GM12864 (cell line): Measurements from ENCODE around the gene SSH2.
A peak's percentile ranks its signal among the peaks of the same experiment; 100 is the strongest.

Experiments
- DNase-seq: peaks from one replicate; pipeline ENCODE4 v3.0.0-alpha.2; 2011; ENCODE audit warnings: low read depth
- H3K4me3 ChIP-seq: 2 replicates; pipeline ENCODE4 v1.5.1; 2011; ENCODE audit warnings: mild to moderate bottlenecking, low read depth, low read length, control low read depth
- TF ChIP-seq, protein P1 (sequence below): IDR thresholded peaks from 2 replicates; pipeline ENCODE4 v1.5.1; 2011; ENCODE audit warnings: low read depth, mild to moderate bottlenecking, moderate library complexity, low read length, control low read depth, inconsistent platforms; ENCODE audit errors: missing control alignments

SSH2 gene

DNA sequence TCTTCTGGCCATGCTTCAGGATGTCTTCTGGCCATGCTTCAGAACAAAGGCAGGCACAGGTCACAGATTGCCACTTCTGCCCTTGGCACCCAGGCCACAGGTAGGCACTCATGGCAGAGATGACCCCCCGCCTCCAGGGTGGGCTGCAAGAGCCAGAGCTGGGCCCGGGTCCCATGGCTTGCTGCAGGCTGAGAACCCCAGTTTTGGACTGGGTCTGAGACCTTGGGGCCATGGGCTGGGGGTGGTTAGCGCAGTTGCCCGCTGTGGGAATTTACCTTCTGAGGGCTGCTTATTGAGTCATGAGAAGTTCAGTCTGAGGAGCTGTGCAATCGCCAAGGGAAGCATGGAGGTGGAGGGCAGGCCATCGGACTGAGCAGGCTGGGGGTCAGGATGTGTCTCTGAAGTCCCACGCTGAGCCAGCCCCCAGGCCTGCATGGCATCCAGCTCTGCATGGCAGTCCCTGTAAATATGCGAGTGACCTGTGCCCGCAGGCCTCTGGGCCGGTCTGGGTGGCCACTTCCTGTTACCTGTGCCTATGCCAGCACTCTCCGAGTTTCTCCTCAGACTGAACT is 335.4 kb downstream of the SSH2 start:
- TF ChIP-seq, protein P1, sequence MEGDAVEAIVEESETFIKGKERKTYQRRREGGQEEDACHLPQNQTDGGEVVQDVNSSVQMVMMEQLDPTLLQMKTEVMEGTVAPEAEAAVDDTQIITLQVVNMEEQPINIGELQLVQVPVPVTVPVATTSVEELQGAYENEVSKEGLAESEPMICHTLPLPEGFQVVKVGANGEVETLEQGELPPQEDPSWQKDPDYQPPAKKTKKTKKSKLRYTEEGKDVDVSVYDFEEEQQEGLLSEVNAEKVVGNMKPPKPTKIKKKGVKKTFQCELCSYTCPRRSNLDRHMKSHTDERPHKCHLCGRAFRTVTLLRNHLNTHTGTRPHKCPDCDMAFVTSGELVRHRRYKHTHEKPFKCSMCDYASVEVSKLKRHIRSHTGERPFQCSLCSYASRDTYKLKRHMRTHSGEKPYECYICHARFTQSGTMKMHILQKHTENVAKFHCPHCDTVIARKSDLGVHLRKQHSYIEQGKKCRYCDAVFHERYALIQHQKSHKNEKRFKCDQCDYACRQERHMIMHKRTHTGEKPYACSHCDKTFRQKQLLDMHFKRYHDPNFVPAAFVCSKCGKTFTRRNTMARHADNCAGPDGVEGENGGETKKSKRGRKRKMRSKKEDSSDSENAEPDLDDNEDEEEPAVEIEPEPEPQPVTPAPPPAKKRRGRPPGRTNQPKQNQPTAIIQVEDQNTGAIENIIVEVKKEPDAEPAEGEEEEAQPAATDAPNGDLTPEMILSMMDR, result no peak
- H3K4me3 ChIP-seq, result no peak overlapping the region
- no peak for DNase-seq

DNA sequence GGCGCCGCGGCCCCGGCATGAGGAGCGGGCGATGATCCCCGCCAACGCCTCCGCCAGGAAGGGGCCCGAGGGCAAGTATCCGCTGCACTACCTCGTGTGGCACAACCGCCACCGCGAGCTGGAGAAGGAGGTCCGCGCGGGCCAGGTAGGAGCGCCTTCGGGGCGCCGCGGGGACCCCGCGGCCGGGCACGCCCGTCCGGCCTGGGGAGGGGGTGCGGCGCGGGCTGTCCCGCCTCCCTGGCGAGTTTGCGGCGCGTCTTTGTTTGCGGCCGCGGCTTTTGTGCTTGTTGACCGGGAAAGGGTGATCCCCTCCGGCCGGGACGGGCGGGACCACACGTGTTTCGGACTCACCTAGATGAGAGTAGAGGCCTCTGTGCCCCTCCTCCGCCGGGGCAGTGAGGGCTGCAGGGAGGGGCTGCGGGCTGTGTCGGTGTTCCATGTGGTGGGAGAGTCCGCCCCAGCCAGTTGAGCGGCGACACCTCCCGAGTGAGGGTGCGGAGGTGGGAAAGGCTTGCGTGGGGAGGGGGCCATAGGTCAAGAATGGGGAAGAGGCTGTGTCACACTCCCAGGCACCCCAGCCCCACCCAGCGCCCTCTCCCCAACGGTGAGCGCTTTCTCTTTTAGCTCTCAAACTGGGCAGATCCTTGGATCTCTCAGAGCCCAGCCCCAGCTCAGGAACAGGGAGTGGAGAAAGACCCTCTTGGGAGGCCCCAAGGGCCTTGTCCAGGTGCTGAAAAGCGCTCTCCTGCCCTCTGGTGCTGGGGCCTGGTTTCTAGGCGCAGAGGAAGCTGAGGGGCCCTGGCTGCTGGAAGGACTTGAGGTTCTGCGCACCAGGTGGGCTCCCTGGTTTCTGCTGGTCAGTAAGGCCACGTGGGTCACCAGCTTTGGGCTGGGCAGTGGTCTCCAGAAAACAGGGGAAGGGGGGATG is 336.2 kb downstream of the SSH2 start:
- peak overlapping the region; percentile 55 for H3K4me3 ChIP-seq
- TF ChIP-seq, protein P1, result peak; percentile 35
- DNase-seq, result no peak

DNA sequence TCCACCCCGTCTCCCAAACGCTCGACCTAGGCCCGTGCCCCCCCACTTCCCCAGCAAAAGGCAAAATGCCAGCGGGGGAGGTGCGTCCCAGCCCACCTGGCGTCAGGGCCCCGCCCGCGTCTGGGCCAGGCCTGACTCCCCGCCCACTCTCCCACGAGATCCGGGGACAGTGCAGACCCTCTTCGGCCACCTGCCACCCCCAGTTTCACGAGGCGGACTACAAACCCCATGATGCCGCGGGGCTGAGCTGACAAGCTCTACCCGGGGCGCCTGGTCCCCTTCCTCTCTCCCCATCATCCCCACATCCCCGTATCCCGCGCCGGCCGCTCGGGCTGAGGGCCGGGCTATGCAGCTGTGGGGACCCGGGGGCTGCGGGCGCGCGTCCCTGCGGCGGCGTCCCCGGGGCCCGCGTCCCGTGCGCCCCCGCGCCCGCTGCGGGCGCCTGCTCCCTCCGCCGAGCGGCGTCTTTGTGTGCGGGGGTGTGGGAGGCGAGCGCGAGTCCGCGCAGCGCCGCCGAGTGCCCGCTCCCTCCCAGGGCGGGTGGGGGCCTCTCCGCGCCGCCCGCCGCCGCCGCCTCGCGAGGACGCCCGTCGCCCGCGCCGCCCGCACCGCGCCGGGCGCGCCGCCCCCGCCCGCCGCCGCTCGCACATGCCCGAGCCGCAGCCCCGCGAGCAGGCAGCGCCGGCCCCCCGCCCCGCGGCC is 337.0 kb downstream of the SSH2 start, which contains the start of gene ANKRD13B:
ANKRD13B (plus strand) TSS at position 283 of the 702 bp plus-strand sequence. CDS start 490 bp downstream, outside the sequence.
- DNase-seq, result no peak
- TF ChIP-seq, protein P1, result no peak
- peak within 1 kb of the TSS; percentile 55 for H3K4me3 ChIP-seq

DNA sequence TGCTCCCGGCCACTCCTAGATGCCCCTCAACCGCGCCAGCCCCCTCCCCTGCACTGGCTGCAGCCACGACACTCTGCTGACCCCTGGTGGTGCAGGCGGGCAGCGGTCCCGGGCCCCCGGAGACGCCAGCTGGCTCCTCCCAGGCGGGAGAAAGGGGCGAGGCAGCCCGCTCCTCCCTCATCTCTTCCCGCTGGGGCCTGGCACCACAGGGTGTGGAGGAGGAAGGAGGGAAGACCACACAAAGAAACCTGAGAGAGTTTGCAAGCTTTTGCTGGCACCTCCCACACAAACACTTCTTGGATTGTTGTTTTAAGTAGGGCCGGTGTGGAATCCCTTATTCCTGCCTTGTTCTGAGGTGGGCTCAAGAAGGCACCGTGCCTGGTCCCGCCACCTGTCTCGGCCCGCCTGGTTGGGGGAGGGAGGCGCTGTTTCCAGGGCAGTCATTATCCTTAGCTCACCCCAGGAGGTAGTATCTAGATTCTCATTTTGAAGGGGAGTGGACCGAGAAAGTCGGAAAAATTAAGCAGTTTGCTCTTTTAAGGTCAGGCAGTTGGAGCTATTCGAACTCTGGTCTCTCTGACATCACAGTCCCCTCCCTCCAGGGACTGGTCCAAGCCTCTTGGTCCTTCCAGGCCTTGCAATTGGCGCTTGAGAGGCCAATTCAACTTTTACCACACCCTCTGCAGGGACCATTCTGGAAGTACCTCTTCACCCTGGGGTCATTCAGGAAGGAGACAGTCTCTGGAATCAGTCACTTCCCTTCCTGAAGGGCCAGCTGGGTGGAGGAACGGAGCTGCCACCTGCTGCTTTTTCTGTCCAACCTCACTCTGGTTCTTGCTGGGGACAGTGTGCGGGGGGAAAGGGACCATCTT is 338.1 kb downstream of the SSH2 start:
- H3K4me3 ChIP-seq, result no peak overlapping the region
- DNase-seq, result no peak
- TF ChIP-seq, protein P1, result peak; percentile 95

DNA sequence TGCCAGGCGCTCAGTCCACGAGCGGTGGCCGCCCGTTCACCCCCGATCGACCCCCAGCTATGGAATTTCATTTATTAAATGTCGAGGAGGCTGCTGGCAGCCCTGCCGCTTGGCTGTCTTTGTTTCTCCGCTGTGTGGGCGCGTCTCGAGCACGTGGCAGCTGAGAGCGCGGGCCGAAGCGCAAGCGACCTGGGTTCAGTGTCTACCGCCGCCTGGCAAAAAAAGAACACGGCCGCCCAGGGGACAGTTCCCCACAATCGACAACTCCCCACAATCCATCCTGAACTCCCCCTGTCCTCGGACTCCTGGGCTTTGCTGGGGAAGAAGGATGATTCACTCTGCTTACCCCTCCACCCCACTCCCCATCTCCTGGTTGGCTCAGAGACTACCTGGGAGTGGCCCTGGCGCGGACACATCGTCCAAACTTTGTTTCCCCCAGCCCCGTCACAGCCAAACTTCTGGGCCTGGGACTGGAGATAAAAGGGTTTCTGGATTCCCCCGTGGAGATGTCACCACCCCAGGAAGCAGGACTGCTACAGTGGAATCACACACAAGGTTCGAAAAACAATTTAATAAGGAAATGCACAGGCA is 338.8 kb downstream of the SSH2 start:
- TF ChIP-seq, protein P1, result no peak
- DNase-seq, result no peak
- H3K4me3 ChIP-seq, result no peak overlapping the region
